A204.1 (cell line): ENCODE measurements around the gene SMAD1.

ENCODE experiments used
- FAIRE-seq: peaks from 2 replicates; lab custom pipeline; 2012; peaks lifted over from hg19 to GRCh38; lab: Jason Lieb, UNC

Gene SMAD1

GRCh38 chr4:145489556-145489955 lies 7.9 kb downstream of the SMAD1 start:
- no peak for FAIRE-seq

GRCh38 chr4:145490361-145490760 lies 8.7 kb downstream of the SMAD1 start:
- FAIRE-seq = no peak

- no peak for FAIRE-seq
These were observed 9.1 kb downstream of the SMAD1 start for GRCh38 chr4:145490796-145491195.

GRCh38 chr4:145492376-145492775 lies 10.7 kb downstream of the SMAD1 start:
- no peak for FAIRE-seq

- no peak for FAIRE-seq
These were observed 11.5 kb downstream of the SMAD1 start for GRCh38 chr4:145493166-145493565.

- no peak for FAIRE-seq
These were observed 13.1 kb downstream of the SMAD1 start for GRCh38 chr4:145494666-145495270.

GRCh38 chr4:145496292-145496691 lies 14.6 kb downstream of the SMAD1 start:
- no peak for FAIRE-seq

GRCh38 chr4:145497199-145498149 lies 15.8 kb downstream of the SMAD1 start:
- no peak for FAIRE-seq

- FAIRE-seq = no peak
These were observed 16.8 kb downstream of the SMAD1 start for GRCh38 chr4:145498430-145498829.

GRCh38 chr4:145501051-145501660 lies 19.5 kb downstream of the SMAD1 start:
- FAIRE-seq = no peak

GRCh38 chr4:145502809-145503208 lies 21.2 kb downstream of the SMAD1 start:
- FAIRE-seq = no peak

- no peak for FAIRE-seq
These were observed 21.9 kb downstream of the SMAD1 start for GRCh38 chr4:145503486-145504072.

- no peak for FAIRE-seq
These were observed 24.3 kb downstream of the SMAD1 start for GRCh38 chr4:145505995-145506394.

GRCh38 chr4:145507636-145508035 lies 26.0 kb downstream of the SMAD1 start:
- no peak for FAIRE-seq

- FAIRE-seq = no peak
These were observed 30.4 kb downstream of the SMAD1 start for GRCh38 chr4:145511913-145512522.

- no peak for FAIRE-seq
These were observed 31.5 kb downstream of the SMAD1 start for GRCh38 chr4:145513020-145513621.

GRCh38 chr4:145520172-145520571 lies 38.5 kb downstream of the SMAD1 start:
- FAIRE-seq = no peak

- FAIRE-seq = no peak
These were observed 39.6 kb downstream of the SMAD1 start for GRCh38 chr4:145521282-145521681.

GRCh38 chr4:145523117-145523516 lies 41.5 kb downstream of the SMAD1 start:
- no peak for FAIRE-seq

GRCh38 chr4:145524552-145524951 lies 42.9 kb downstream of the SMAD1 start:
- no peak for FAIRE-seq

- no peak for FAIRE-seq
These were observed 43.7 kb downstream of the SMAD1 start for GRCh38 chr4:145525291-145525740.

- no peak for FAIRE-seq
These were observed 46.1 kb downstream of the SMAD1 start for GRCh38 chr4:145527773-145528172.
